NCI-H460 (cell line): ENCODE results near the gene GXYLT1. TPM values are rescaled to one million over a fixed set of nuclear protein-coding genes. Genes with fewer than 3 reads are reported as not detected.
A peak's percentile ranks its signal among the peaks of the same experiment; 100 is the strongest.
"Not testable (repeated sequence)": the region's sequence is repeated elsewhere in the genome, so short reads cannot be mapped to it uniquely, and the experiment has no call there.

Experiments
- DNase-seq: peaks from one replicate; pipeline ENCODE4 v3.0.0-alpha.2; 2016; ENCODE audit warnings: low read depth; ENCODE audit errors: extremely low read depth
- polyA plus RNA-seq: library from polyadenylated mRNA; depleted of rRNA; stranded (reverse); fragments of >200 nt; gene quantifications from 2 replicates; pipeline ENCODE4 v1.2.3, GENCODE V29; 2014; cell fraction: nucleus; rRNA removed
- total RNA-seq: library from RNA; depleted of rRNA; stranded (reverse); fragments of >200 nt; shearing (Covaris generic); gene quantifications from 2 replicates; pipeline ENCODE4 v1.2.3, GENCODE V29; 2014; rRNA removed

Gene GXYLT1
- total RNA-seq, result 14.3 and 20.1 TPM in 2 replicates
- 7.8 and 12.4 TPM in 2 replicates for polyA plus RNA-seq

GRCh38 chr12:42144408-42145196, at the start of gene GXYLT1:
TSS of gene GXYLT1 (minus strand) at chr12:42144874. CDS start at chr12:42144646, 228 bp downstream.
- peak; percentile 92 for DNase-seq

- DNase-seq, result no peak
Observed at GRCh38 chr12:42192686-42193085, 48.0 kb upstream of the GXYLT1 start.

- no peak for DNase-seq
Observed at GRCh38 chr12:42192258-42192657, 47.6 kb upstream of the GXYLT1 start.

DNA sequence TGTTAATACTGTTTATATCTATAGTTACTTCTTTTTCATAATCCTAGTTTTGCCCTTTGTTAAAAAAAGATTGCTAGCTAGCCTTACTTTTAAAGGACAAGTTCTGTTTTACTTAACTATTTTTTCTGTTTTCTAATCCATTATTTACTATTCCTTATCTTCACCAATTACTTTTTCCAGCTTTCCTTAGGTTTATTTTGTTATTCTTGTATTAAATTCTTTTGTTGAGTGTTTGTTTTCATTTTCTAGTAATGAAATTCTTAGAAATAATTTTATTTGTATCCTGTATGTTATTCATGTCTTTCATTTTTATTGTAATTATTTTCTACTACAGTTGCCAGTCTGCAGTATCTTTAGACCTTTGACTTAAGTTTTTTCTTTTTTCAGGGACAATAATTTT, 45.7 kb upstream of the GXYLT1 start:
- DNase-seq, result no peak

- DNase-seq, result not testable (repeated sequence)
Observed at GRCh38 chr12:42188275-42188674, 43.6 kb upstream of the GXYLT1 start.

DNA sequence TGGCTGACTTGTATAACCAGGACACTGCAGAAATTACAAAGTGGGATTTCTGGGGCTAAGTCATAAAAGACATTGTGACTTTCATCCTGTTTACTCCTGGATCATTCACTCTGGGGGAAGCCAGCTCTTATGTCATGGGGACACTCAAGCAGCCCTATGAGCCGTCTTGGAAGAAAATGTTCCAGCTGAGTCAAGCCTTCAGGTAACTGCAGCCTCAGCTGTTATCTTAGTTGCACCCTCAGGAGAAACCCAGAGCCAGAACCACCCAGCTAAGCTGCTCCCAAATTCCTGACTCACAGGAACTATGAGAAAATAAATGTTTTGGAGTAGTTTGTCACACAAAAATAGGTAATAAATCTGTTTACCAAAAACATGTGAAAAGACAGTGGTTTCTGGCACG, 43.1 kb upstream of the GXYLT1 start:
- no peak for DNase-seq

DNA sequence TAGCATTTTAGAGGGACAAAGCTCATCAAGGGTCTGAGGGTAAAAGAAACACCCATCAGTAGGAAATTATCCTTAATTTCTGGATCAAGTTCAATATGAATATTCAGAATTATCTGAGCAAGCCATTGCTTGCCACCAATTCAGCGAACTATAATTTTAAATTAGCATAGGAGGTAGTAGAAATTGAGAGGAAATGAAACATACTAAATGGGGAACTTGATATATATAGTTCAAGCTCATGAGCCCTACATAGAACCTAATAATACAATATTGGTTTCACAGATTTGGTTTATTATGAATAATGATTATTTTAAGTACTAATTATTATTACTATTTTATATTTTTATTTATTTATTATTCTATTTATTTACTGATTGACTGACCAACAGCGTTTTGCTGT, 42.1 kb upstream of the GXYLT1 start:
- no peak for DNase-seq

- no peak for DNase-seq
Observed at GRCh38 chr12:42182394-42182793, 37.7 kb upstream of the GXYLT1 start.

- DNase-seq, result peak; percentile 3
Observed at GRCh38 chr12:42180990-42181596, 36.4 kb upstream of the GXYLT1 start.

DNA sequence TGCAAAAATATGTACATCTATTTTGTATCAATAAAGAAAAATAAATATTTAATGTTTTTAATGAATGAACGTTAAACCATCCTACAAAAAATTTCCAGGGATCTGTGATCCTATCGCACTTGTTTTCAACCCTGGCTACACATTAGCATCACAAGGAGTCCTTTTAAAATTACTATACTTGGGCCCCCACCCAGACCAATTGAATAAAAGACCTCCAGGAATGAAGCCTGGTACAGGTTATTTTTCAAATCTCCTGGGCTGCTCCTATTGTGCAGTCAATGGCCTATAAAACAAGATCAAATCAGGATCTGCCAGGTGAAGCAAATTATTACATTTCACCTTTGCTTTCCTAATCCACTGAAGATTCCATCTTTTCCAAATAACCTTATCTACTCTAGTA, 33.4 kb upstream of the GXYLT1 start:
- DNase-seq, result no peak

DNA sequence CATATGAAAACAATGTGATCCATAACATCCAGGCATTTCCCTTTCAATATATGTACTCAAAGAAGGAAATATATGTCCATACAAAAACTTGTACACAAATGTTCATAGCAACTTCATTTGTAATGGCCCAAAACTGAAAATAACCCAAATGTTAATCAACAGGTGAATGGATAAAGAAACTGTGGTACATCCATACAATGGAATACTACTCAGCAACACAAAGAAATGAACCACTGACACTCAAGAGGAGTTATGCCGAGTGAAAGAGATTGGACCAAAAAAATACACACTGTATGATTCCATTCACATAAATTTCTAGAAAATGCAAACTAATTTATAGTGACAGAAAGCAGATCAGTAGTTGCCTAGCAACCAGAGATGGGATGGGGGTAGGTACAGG, 30.3 kb upstream of the GXYLT1 start:
- no peak for DNase-seq

DNA sequence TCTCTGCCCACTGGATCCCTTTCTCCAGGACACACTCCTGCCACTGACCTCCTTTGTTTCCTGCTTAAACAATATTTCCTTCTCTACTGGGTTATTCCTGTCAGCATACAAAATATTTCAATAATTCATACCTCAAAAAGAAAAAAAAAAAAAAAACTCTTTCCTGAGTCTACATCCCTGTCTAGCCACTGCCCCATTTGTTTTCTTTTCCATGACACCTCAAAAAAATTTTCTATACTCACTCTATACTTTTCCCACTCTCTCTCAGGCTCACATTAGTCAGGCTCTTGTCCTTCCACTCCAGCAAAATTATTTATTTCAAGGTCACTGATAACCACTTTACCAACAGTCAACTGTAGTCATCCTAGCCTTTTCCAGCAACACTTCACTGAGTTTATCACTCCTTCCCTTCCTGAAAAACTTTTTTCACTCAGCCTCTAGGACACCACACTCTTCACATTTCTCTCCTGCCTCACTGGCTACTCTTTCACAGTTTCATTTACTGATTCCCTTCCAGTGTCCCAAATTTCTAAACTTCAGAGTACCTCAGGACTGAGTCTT, 29.4 kb upstream of the GXYLT1 start:
- DNase-seq, result no peak

GRCh38 chr12:42172441-42173210, 28.0 kb upstream of the GXYLT1 start:
- no peak for DNase-seq

- no peak for DNase-seq
Observed at GRCh38 chr12:42167711-42168110, 23.0 kb upstream of the GXYLT1 start.

DNA sequence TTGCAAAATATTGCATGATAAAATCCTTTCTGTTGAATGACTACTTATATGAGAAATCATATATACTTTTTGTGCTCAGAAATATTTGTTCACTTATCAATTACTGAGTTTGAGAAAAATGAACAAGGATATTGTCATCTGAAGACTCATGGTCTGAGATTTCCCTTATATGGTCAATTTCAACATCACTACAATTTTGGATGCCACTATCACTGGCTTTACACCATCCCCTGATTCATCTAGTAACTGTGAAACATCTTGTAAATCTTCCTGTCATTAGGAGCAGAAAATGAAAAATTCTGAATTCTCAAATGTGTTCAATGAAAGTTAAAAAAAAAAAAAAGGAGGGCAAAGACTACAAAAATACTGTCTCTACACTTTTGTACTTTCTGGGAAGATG, 21.8 kb upstream of the GXYLT1 start:
- no peak for DNase-seq

DNA sequence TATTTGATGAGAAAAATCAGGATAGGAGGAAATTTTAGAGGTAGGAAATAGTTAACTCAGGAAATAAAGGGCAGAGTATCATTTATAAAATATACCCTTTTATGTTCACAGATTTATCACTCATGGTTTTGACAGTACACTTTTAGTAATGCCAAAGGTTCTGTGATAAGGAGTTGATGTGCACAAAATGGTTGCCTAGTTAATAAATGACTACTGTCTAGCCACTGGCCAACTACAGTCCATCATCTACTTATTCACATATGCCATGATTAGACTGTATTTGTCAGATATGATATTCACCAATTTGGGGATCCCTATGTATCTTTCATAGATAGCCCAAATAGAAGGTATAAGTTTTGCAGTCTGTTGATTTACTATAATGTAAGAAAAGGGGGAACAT, 19.2 kb upstream of the GXYLT1 start:
- no peak for DNase-seq

DNA sequence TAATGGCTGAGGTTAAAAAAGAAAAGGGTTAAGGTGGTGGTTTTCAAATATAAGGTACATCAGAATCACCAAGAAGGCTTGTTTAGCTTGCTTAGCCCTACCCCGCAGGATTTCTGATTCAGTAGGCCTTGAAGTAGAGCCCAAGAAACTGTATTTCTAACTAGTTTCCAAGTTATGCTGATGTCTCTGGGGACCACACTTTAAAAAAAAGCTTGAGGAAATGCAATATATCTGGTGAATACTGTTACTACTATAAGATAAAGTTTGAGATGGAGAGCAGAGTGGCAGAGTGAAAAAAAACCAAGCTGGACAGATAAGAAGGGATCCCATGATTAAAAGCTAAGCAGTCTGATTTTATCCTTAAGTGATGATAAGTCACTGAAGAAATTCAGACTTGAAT, 18.3 kb upstream of the GXYLT1 start:
- DNase-seq, result no peak

DNA sequence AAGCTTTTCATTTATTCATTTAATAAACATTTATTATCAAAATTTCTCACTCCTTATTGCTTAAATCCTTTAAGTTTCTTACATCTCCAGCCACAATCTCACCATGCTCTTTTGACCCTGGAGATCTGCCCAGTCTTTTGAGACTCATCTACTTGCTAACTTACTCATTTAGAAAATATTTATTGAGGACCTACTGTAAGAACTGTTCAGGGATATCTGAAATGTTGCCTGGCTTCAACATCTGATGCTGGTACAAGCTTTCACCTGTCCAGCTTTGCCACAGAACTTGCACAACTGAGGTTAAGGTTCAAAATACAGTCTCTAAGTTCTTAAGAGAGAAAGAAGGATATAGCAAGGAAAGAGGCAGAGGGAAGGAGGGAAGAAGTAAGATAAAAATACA, 17.5 kb upstream of the GXYLT1 start:
- DNase-seq, result no peak

GRCh38 chr12:42161529-42161928, 16.9 kb upstream of the GXYLT1 start:
- no peak for DNase-seq

- DNase-seq, result no peak
Observed at GRCh38 chr12:42156232-42156631, 11.6 kb upstream of the GXYLT1 start.

GRCh38 chr12:42145552-42146215, 1.0 kb upstream of the GXYLT1 start:
- no peak for DNase-seq
